ENCODE results near the gene SAFB2. TPM values are rescaled to one million over a fixed set of nuclear protein-coding genes. Genes with fewer than 3 reads are reported as not detected.

SAFB2 gene
- total RNA-seq, 4 donors from 2014 or later: 59.5 to 200 (median 121) TPM

- TF ChIP-seq, protein P1, sequence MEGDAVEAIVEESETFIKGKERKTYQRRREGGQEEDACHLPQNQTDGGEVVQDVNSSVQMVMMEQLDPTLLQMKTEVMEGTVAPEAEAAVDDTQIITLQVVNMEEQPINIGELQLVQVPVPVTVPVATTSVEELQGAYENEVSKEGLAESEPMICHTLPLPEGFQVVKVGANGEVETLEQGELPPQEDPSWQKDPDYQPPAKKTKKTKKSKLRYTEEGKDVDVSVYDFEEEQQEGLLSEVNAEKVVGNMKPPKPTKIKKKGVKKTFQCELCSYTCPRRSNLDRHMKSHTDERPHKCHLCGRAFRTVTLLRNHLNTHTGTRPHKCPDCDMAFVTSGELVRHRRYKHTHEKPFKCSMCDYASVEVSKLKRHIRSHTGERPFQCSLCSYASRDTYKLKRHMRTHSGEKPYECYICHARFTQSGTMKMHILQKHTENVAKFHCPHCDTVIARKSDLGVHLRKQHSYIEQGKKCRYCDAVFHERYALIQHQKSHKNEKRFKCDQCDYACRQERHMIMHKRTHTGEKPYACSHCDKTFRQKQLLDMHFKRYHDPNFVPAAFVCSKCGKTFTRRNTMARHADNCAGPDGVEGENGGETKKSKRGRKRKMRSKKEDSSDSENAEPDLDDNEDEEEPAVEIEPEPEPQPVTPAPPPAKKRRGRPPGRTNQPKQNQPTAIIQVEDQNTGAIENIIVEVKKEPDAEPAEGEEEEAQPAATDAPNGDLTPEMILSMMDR (IDR thresholded peaks at IDR 0.05): no peak
- TF ChIP-seq POLR2A (IDR thresholded peaks at IDR 0.05): no peak
- H3K4me1 ChIP-seq: no peaks in the 10 kb centered on the region
- no peaks in the 10 kb centered on the region for H3K9me3 ChIP-seq
- H3K27ac ChIP-seq: no peak overlapping the region
- H3K27me3 ChIP-seq: no peaks in the 10 kb centered on the region
- H3K36me3 ChIP-seq: peaks cover 0 to 100% (median 9%) of the 10 kb centered on the region in 3 donors
- DNase-seq: peak in 1 of 3 donors; percentile 19
- no peak overlapping the region for H3K4me3 ChIP-seq
Measured at GRCh38 chr19:5654931-5655330, 32.4 kb upstream of the SAFB2 start.

DNA sequence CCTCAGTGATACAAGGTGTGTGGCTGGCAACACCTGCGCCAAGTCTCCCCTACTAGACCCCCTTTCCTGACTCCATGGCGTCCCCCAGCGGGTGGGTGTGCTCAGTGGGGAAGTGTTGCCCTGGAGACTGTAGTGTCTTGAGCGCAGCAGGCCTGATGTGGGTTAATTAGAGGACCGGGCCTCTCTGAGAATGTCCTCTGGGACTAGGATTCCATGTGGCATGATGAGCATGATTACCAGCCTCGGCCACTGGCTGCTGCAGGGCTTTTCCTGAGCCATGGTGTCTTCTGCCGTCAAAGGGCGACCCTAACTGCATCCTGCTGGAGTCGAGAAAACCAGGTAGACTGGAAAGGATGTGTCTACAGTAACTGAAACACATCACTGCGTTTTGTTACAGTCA lies 29.7 kb upstream of the SAFB2 start:
- Histone ChIP-seq H3K9me3 (no peaks in the 10 kb centered on the region), H3K36me3 (peaks cover 0 to 91% (median 9%) of the 10 kb centered on the region in 3 donors)
- no peak for TF ChIP-seq POLR2A (IDR thresholded peaks at IDR 0.05)
- TF ChIP-seq, protein P1 (IDR thresholded peaks at IDR 0.05): no peak

DNA sequence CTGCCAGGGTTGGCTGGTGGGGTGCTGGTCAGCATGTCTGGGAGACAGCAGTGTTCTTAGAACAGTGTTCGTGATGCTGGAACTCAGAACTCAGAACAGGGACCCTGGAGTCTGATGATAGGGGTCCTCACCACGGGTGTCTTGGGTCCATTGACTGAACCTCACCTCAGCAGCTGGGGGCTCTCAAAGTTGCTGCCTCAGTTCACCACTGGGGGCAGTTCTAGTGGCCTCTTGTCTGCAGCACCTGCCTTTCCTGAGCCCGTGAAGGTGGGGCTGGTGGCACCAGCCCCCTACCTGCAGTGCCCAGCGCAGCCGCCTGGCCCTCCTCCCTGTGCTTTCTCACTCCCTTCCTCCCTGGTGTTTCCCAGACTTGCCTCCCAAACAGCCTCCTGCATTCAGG lies 28.8 kb upstream of the SAFB2 start:
- Histone ChIP-seq H3K27me3 (no peaks in the 10 kb centered on the region), H3K27ac (no peak overlapping the region), H3K9me3 (no peaks in the 10 kb centered on the region), H3K36me3 (peaks cover 0 to 91% (median 9%) of the 10 kb centered on the region in 3 donors), H3K4me1 (no peaks in the 10 kb centered on the region), H3K4me3 (no peak overlapping the region)
- DNase-seq: peak in 1 of 3 donors; percentile 36
- TF ChIP-seq, protein P1 (IDR thresholded peaks at IDR 0.05): no peak
- TF ChIP-seq POLR2A (IDR thresholded peaks at IDR 0.05): no peak

More for the DNA sequence above, 29.7 kb upstream of the SAFB2 start:
- Histone ChIP-seq H3K27me3 (no peaks in the 10 kb centered on the region), H3K4me1 (no peaks in the 10 kb centered on the region), H3K4me3 (no peak overlapping the region), H3K27ac (no peak overlapping the region)
- peak in 1 of 3 donors; percentile 10 for DNase-seq

- Histone ChIP-seq H3K27me3 (no peaks in the 10 kb centered on the region), H3K4me3 (no peak overlapping the region), H3K4me1 (no peaks in the 10 kb centered on the region), H3K36me3 (peaks cover 0 to 89% (median 5%) of the 10 kb centered on the region in 3 donors), H3K27ac (no peak overlapping the region), H3K9me3 (no peaks in the 10 kb centered on the region)
- DNase-seq: no peak
- TF ChIP-seq, protein P1 (IDR thresholded peaks at IDR 0.05): no peak
- no peak for TF ChIP-seq POLR2A (IDR thresholded peaks at IDR 0.05)
Measured at GRCh38 chr19:5648464-5648863, 25.9 kb upstream of the SAFB2 start.

- H3K27ac ChIP-seq: no peak overlapping the region
- H3K27me3 ChIP-seq: no peaks in the 10 kb centered on the region
- H3K4me3 ChIP-seq: no peak overlapping the region
- TF ChIP-seq POLR2A (IDR thresholded peaks at IDR 0.05): no peak
- TF ChIP-seq, protein P1 (IDR thresholded peaks at IDR 0.05): no peak
- H3K9me3 ChIP-seq: no peaks in the 10 kb centered on the region
- peaks cover 0 to 89% (median 5%) of the 10 kb centered on the region in 3 donors for H3K36me3 ChIP-seq
- DNase-seq: peak in 1 of 3 donors; percentile 11
- H3K4me1 ChIP-seq: no peaks in the 10 kb centered on the region
Measured at GRCh38 chr19:5646703-5647102, 24.1 kb upstream of the SAFB2 start.

DNA sequence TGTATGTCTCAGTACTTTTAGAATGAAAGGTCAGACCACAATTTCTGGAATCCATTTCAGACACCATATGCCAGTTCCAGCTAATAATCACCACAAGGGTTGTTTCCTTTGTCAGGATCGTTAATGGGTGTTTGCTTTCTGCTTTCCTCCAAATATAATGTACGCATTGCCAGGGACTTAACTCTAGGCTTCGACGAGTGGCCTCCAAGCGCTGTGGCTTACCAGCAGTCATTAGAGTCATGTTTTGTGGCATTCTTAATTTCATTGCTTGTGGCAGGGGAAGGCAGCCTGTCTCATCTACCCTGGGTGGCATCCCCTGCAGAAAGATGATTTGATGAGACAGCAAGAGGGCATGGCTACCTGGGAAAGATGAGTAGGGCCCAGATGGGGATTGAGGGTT lies 22.8 kb upstream of the SAFB2 start:
- H3K36me3 ChIP-seq: peaks cover 0 to 87% (median 5%) of the 10 kb centered on the region in 3 donors

More for the DNA sequence above, 22.8 kb upstream of the SAFB2 start:
- no peaks in the 10 kb centered on the region for H3K4me1 ChIP-seq
- peak in 1 of 3 donors; percentile 31 for DNase-seq
- no peaks in the 10 kb centered on the region for H3K9me3 ChIP-seq
- H3K27me3 ChIP-seq: no peaks in the 10 kb centered on the region
- TF ChIP-seq, protein P1 (IDR thresholded peaks at IDR 0.05): no peak
- no peak for TF ChIP-seq POLR2A (IDR thresholded peaks at IDR 0.05)
- no peak overlapping the region for H3K27ac ChIP-seq
- H3K4me3 ChIP-seq: no peak overlapping the region
